IMR-90 (cell line): Measurements from ENCODE around the gene DACT1. TPM values are rescaled to one million over a fixed set of nuclear protein-coding genes. Genes with fewer than 3 reads are reported as not detected.

Experiments
- ATAC-seq: fragments of 200-7000 bp; cut with Tn5 transposase; 2 replicates; pipeline ENCODE4 v1.9.1; 2020; ENCODE audit warnings: low read depth, mild to moderate bottlenecking, moderate library complexity
- BruUV-seq: library from RNA; stranded (reverse); fragments of 400-500 nt; replicated peaks from 2 replicates; lab custom pipeline; 2021; lab: Mats Ljungman, UMichigan
- CTCF ChIA-PET: fragments of 300-600 bp; formaldehyde crosslinking; extraction: SDS; loops from one replicate; lab custom pipeline; 2021; ENCODE audit warnings: antibody characterized with exemption; lab: Yijun Ruan, JAX
- POLR2A ChIA-PET: fragments of 300-600 bp; sonication (Branson Sonifier 250); formaldehyde crosslinking; loops from one replicate; lab custom pipeline; 2022; ENCODE audit warnings: antibody characterized with exemption; ENCODE audit not compliant: unreplicated experiment; lab: Charles Lee
- DNase-seq: peaks from one replicate; pipeline ENCODE4 v3.0.0; 2013
- H2AFZ ChIP-seq: replicated peaks from 2 replicates; pipeline ENCODE3; 2013; ENCODE audit warnings: low read length, mild to moderate bottlenecking; ENCODE audit not compliant: poor library complexity
- H2AK5ac ChIP-seq: 2 replicates; pipeline ENCODE4 v1.6.1; 2013; ENCODE audit warnings: low read depth, low read length, inconsistent platforms
- H2AK9ac ChIP-seq: replicated peaks from 2 replicates; pipeline ENCODE3; 2013; ENCODE audit warnings: mild to moderate bottlenecking, low read depth, low read length, moderate library complexity; ENCODE audit not compliant: poor library complexity
- H2BK120ac ChIP-seq: 2 replicates; pipeline ENCODE4 v1.6.1; 2013; ENCODE audit warnings: low read depth, low read length, inconsistent platforms
- H2BK15ac ChIP-seq: 3 replicates; pipeline ENCODE4 v1.6.1; 2013; ENCODE audit warnings: low read depth, low read length, inconsistent platforms
- H2BK20ac ChIP-seq: 2 replicates; pipeline ENCODE4 v1.6.1; 2013; ENCODE audit warnings: low read depth, mild to moderate bottlenecking, inconsistent platforms, low read length, moderate library complexity
- H2BK5ac ChIP-seq: 2 replicates; pipeline ENCODE4 v1.6.1; 2013; ENCODE audit warnings: mild to moderate bottlenecking, low read depth, low read length, inconsistent platforms; ENCODE audit not compliant: poor library complexity, severe bottlenecking
- H3K14ac ChIP-seq: replicated peaks from 2 replicates; pipeline ENCODE4 v1.6.1; 2013; ENCODE audit warnings: low read depth, low read length, inconsistent platforms
- H3K18ac ChIP-seq: 2 replicates; pipeline ENCODE4 v1.6.1; 2013; ENCODE audit warnings: low read depth, low read length, control low read depth
- H3K23ac ChIP-seq: 2 replicates; pipeline ENCODE4 v1.6.1; 2013; ENCODE audit warnings: low read depth, low read length, inconsistent platforms
- H3K27ac ChIP-seq: 2 replicates; pipeline ENCODE4 v1.5.1; 2013; ENCODE audit warnings: mild to moderate bottlenecking, control low read depth, low read length; ENCODE audit not compliant: insufficient read depth
- H3K27me3 ChIP-seq: 2 replicates; pipeline ENCODE4 v1.6.1; 2013; ENCODE audit warnings: low read length; ENCODE audit not compliant: control insufficient read depth, insufficient read depth
- H3K36me3 ChIP-seq: 2 replicates; pipeline ENCODE4 v1.6.1; 2013; ENCODE audit warnings: low read length, mixed read lengths; ENCODE audit not compliant: control insufficient read depth, insufficient read depth
- H3K4ac ChIP-seq: 2 replicates; pipeline ENCODE4 v1.6.1; 2013; ENCODE audit warnings: low read depth, low read length, inconsistent platforms
- H3K4me1 ChIP-seq: 2 replicates; pipeline ENCODE4 v1.6.1; 2013; ENCODE audit warnings: low read length, mixed read lengths; ENCODE audit not compliant: control insufficient read depth, insufficient read depth
- H3K4me2 ChIP-seq: 2 replicates; pipeline ENCODE4 v1.6.1; 2013; ENCODE audit warnings: low read depth, mild to moderate bottlenecking, control low read depth, low read length, moderate library complexity
- H3K4me3 ChIP-seq: 2 replicates; pipeline ENCODE4 v1.5.1; 2013; ENCODE audit warnings: low read depth, mild to moderate bottlenecking, control low read depth, low read length, moderate library complexity; ENCODE audit not compliant: insufficient read depth
- H3K56ac ChIP-seq: 2 replicates; pipeline ENCODE4 v1.6.1; 2013; ENCODE audit warnings: low read length, inconsistent platforms; ENCODE audit not compliant: insufficient read depth; ENCODE audit errors: extremely low read depth
- H3K79me1 ChIP-seq, 2 experiments: 2 replicates each; pipeline ENCODE4 v1.6.1; 2013; ENCODE audit warnings: low read length in 2 of 2, inconsistent platforms in 1 of 2, low read depth in 1 of 2
- H3K9ac ChIP-seq: 2 replicates; pipeline ENCODE4 v1.6.1; 2013; ENCODE audit warnings: low read depth, low read length, control low read depth
- H3K9me1 ChIP-seq: 2 replicates; pipeline ENCODE4 v1.6.1; 2013; ENCODE audit warnings: low read length, inconsistent platforms; ENCODE audit not compliant: insufficient read depth
- H3K9me3 ChIP-seq: 2 replicates; pipeline ENCODE4 v1.6.1; 2013; ENCODE audit warnings: low read length; ENCODE audit not compliant: control insufficient read depth, insufficient read depth
- H4K20me1 ChIP-seq: 2 replicates; pipeline ENCODE4 v1.6.1; 2013; ENCODE audit warnings: low read length, inconsistent platforms; ENCODE audit not compliant: insufficient read depth
- H4K5ac ChIP-seq: 2 replicates; pipeline ENCODE4 v1.6.1; 2013; ENCODE audit warnings: mild to moderate bottlenecking, low read depth, low read length, control low read depth
- H4K8ac ChIP-seq, 2 experiments: 2 replicates each; pipeline ENCODE4 v1.6.1; 2013; ENCODE audit warnings: low read depth in 2 of 2, low read length in 2 of 2, control low read depth in 1 of 2, inconsistent platforms in 1 of 2
- H4K91ac ChIP-seq: 2 replicates; pipeline ENCODE4 v1.6.1; 2013; ENCODE audit warnings: low read depth, low read length, inconsistent platforms; ENCODE audit not compliant: insufficient read depth
- BHLHE40 ChIP-seq: fragments of 150-350 bp; IDR thresholded peaks from 2 replicates; pipeline ENCODE4 v1.6.1; 2016; ENCODE audit warnings: mild to moderate bottlenecking, low read depth, low read length
- CEBPB ChIP-seq: IDR thresholded peaks from 2 replicates; pipeline ENCODE4 v1.6.1; 2012; ENCODE audit warnings: low read depth, low read length, improper control_type of control experiment
- CTCF ChIP-seq: conservative IDR thresholded peaks from 2 replicates; pipeline ENCODE4 v1.5.1; 2012; ENCODE audit warnings: mild to moderate bottlenecking, low read depth, low read length, improper control_type of control experiment
- FOS ChIP-seq: fragments of 150-350 bp; IDR thresholded peaks from 2 replicates; pipeline ENCODE4 v1.6.1; 2016; ENCODE audit warnings: low read depth, low read length
- MAFK ChIP-seq: IDR thresholded peaks from 2 replicates; pipeline ENCODE4 v1.6.1; 2012; ENCODE audit warnings: low read depth, low read length, improper control_type of control experiment
- MAZ ChIP-seq: IDR thresholded peaks from 2 replicates; pipeline ENCODE4 v1.6.1; 2012; ENCODE audit warnings: low read depth, mild to moderate bottlenecking, low read length, improper control_type of control experiment, moderate library complexity, borderline replicate concordance
- MXI1 ChIP-seq: IDR thresholded peaks from 2 replicates; pipeline ENCODE4 v1.6.1; 2012; ENCODE audit warnings: low read depth, mild to moderate bottlenecking, low read length, moderate library complexity, borderline replicate concordance
- NFE2L2 ChIP-seq: fragments of 150-350 bp; IDR thresholded peaks from 2 replicates; pipeline ENCODE4 v1.6.1; 2016; ENCODE audit warnings: low read depth, mild to moderate bottlenecking, low read length
- POLR2A ChIP-seq: IDR thresholded peaks from 2 replicates; pipeline ENCODE4 v1.6.1; 2012; ENCODE audit warnings: mild to moderate bottlenecking, low read depth, low read length
- RAD21 ChIP-seq: IDR thresholded peaks from 2 replicates; pipeline ENCODE4 v1.6.1; 2012; ENCODE audit warnings: low read length, improper control_type of control experiment
- RCOR1 ChIP-seq: IDR thresholded peaks from 2 replicates; pipeline ENCODE4 v1.6.1; 2012; ENCODE audit warnings: mild to moderate bottlenecking, low read length, improper control_type of control experiment; ENCODE audit not compliant: insufficient replicate concordance
- RFX5 ChIP-seq: IDR thresholded peaks from 2 replicates; pipeline ENCODE4 v1.8.0; 2012; ENCODE audit warnings: low read depth, mild to moderate bottlenecking, low read length, moderate library complexity
- SMC3 ChIP-seq: fragments of 150-350 bp; IDR thresholded peaks from 2 replicates; pipeline ENCODE4 v1.6.1; 2016; ENCODE audit warnings: low read depth, mild to moderate bottlenecking, antibody characterized with exemption, low read length, moderate library complexity
- USF2 ChIP-seq: fragments of 150-350 bp; IDR thresholded peaks from 2 replicates; pipeline ENCODE4 v1.6.1; 2017; ENCODE audit warnings: mild to moderate bottlenecking, antibody characterized with exemption, low read length, low read depth
- WGBS, 2 experiments: methylation state at CpG; one replicate each; pipeline versions ENCODE4 v1.1.5 to v1.1.7; 2013; ENCODE audit warnings: missing lambda C conversion rate in 2 of 2; ENCODE audit not compliant: insufficient read length in 1 of 2; ENCODE audit errors: extremely low coverage in 2 of 2; 5-methylcytosine and 5-hydroxymethylcytosine counted together
- dilution Hi-C: fragments of 300-500 bp; cut with HindIII; formaldehyde crosslinking; loops from one replicate; pipeline ENCODE4 v1.14.3; 2018; ENCODE audit warnings: low sequenced_read_pairs; ENCODE audit not compliant: unreplicated experiment
- in situ Hi-C: fragments of 300-500 bp; cut with MboI; formaldehyde crosslinking; loops from 3 replicates; pipeline ENCODE4 v1.14.3; 2019; ENCODE audit warnings: low sequenced_read_pairs, inconsistent platforms, mixed read lengths
- intact Hi-C: fragments of 100-400 bp; cut with micrococcal nuclease; formaldehyde crosslinking; loops from 2 replicates; pipeline ENCODE4 v1.10.0; 2022
- polyA plus RNA-seq, 3 experiments: library from polyadenylated mRNA; depleted of rRNA; stranded (reverse); fragments of >200 nt; gene quantifications; 2 replicates each; pipeline ENCODE4 v1.2.3, GENCODE V29; 2012; ENCODE audit warnings: low replicate concordance in 1 of 3
- total RNA-seq: library from RNA; depleted of rRNA; stranded (reverse); fragments of >200 nt; gene quantifications from 2 replicates; pipeline ENCODE4 v1.2.3, GENCODE V29; 2012

The DACT1 gene
- total and polyA plus RNA-seq, 2 of the 4 experiments (the other 2 are of a cell fraction): 6.5 to 9.7 TPM

- ChIA-PET POLR2A (no interaction called here), CTCF (no interaction called here)
- Histone ChIP-seq H4K8ac (no peak overlapping the region), H4K91ac (no peak overlapping the region), H3K18ac (no peak overlapping the region), H3K27me3 (no peaks in the 10 kb centered on the region; the same call in 1 of the 2 replicates), H3K23ac (no peak overlapping the region), H3K4ac (no peak overlapping the region), H3K9me1 (no peaks in the 10 kb centered on the region; the same call in 1 of the 2 replicates), H3K4me2 (no peak overlapping the region), H2AK9ac (no peak overlapping the region), H4K5ac (no peak overlapping the region), H2AFZ (no peak overlapping the region), H3K79me1 (no peaks in the 10 kb centered on the region), H3K9me3 (no peaks in the 10 kb centered on the region), H3K36me3 (no peaks in the 10 kb centered on the region), H2BK15ac (no peak overlapping the region), H2BK20ac (no peak overlapping the region), H3K56ac (no peak overlapping the region), H4K20me1 (no peaks in the 10 kb centered on the region), H2AK5ac (no peak overlapping the region), H3K4me3 (no peak overlapping the region), H3K4me1 (peaks cover 4% of the 10 kb centered on the region; the same call in 1 of the 2 replicates), H3K9ac (no peak overlapping the region), H2BK5ac (no peak overlapping the region), H3K14ac (no peak overlapping the region), H3K27ac (no peak overlapping the region), H2BK120ac (no peak overlapping the region)
- no peak for DNase-seq
- intact Hi-C loops (no loop called here), in situ Hi-C loops (no loop called here), dilution Hi-C loops (no loop called here)
- ATAC-seq: no peak
- BruUV-seq: no TSS peak
- no peak for TF ChIP-seq MAFK
- no peak for TF ChIP-seq RAD21
- no peak for TF ChIP-seq CEBPB
- TF ChIP-seq USF2: no peak
- no peak for TF ChIP-seq RCOR1
- TF ChIP-seq POLR2A: no peak
- TF ChIP-seq NFE2L2: no peak
- TF ChIP-seq BHLHE40: no peak
- no peak for TF ChIP-seq CTCF
- TF ChIP-seq MXI1: no peak
- TF ChIP-seq RFX5: no peak
- TF ChIP-seq SMC3: no peak
- no peak for TF ChIP-seq MAZ
- TF ChIP-seq FOS: no peak
- 80% methylated on average over 1 of the region's 6 CpGs; no CpG with 5 or more reads in 1 of the 2 experiments for WGBS, 2 experiments
Observed at GRCh38 chr14:58659846-58660245, 22.1 kb downstream of the DACT1 start.
